Measurements from ENCODE around the gene DACT1. TPM values are rescaled to one million over a fixed set of nuclear protein-coding genes. Genes with fewer than 3 reads are reported as not detected.

Gene DACT1
- total RNA-seq, 1 donor from 2014 or later = 326 TPM

DNA sequence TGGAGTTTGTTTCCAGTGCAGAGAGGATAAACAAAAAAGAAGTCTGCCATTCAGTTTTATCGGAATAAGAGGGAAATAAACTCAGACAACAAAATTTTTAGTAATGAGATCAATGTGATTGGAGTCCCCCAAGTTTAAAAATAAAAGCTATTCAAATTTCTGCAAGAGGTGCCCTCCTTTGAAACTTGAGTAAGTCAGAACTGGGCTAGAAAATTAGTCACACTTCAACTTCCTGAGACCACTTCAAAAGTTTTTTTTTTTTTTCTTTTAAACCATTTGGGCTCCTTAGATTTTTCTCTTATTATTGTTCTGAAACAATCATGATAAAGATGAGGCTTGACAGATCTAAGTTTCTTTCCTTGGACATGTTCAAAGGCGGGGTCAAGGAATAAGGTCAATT is 3.2 kb downstream of the DACT1 start:
- H3K36me3 Mint-ChIP-seq (ENCODE audit: low read depth) = peaks cover 52% of the 10 kb centered on the region
- H3K9me3 Mint-ChIP-seq (ENCODE audit: low read depth) = no peaks in the 10 kb centered on the region
- no peaks in the 10 kb centered on the region for H3K27me3 Mint-ChIP-seq (ENCODE audit: low read depth)
- peaks cover 69% of the 10 kb centered on the region for H3K4me1 Mint-ChIP-seq (ENCODE audit: low read depth)
- peak overlapping the region; percentile 82 for H3K27ac Mint-ChIP-seq (ENCODE audit: unreplicated experiment)
- peak overlapping the region; percentile 86 for H3K4me3 Mint-ChIP-seq (ENCODE audit: unreplicated experiment)
- no peak for DNase-seq (ENCODE audit: low spot score)
- TF ChIP-seq, protein P1, sequence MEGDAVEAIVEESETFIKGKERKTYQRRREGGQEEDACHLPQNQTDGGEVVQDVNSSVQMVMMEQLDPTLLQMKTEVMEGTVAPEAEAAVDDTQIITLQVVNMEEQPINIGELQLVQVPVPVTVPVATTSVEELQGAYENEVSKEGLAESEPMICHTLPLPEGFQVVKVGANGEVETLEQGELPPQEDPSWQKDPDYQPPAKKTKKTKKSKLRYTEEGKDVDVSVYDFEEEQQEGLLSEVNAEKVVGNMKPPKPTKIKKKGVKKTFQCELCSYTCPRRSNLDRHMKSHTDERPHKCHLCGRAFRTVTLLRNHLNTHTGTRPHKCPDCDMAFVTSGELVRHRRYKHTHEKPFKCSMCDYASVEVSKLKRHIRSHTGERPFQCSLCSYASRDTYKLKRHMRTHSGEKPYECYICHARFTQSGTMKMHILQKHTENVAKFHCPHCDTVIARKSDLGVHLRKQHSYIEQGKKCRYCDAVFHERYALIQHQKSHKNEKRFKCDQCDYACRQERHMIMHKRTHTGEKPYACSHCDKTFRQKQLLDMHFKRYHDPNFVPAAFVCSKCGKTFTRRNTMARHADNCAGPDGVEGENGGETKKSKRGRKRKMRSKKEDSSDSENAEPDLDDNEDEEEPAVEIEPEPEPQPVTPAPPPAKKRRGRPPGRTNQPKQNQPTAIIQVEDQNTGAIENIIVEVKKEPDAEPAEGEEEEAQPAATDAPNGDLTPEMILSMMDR (IDR thresholded peaks at IDR 0.05) = no peak

DNA sequence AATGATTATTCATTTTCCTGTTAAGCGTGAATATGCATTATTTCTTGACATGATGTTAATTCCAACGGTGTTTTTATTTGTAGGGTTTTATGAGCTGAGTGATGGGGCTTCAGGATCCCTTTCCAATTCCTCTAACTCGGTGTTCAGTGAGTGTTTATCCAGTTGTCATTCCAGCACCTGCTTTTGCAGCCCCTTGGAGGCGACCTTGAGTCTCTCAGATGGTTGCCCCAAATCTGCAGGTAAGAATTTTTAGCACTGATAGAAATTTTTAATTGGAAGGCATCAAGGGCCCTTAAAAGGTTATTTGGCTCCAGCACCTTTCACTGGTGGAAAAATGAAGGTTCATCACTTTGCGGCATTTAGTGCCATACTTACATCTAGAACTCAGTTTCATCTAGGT is 3.7 kb downstream of the DACT1 start:
- Mint-ChIP-seq H3K9me3 (ENCODE audit: low read depth) (no peaks in the 10 kb centered on the region), H3K36me3 (ENCODE audit: low read depth) (peaks cover 55% of the 10 kb centered on the region), H3K27ac (ENCODE audit: unreplicated experiment) (peak overlapping the region; percentile 82), H3K4me3 (ENCODE audit: unreplicated experiment) (peak overlapping the region; percentile 86), H3K27me3 (ENCODE audit: low read depth) (no peaks in the 10 kb centered on the region), H3K4me1 (ENCODE audit: low read depth) (peaks cover 66% of the 10 kb centered on the region)
- TF ChIP-seq, protein P1 (IDR thresholded peaks at IDR 0.05) = peak; percentile 56
- DNase-seq (ENCODE audit: low spot score) = no peak

DNA sequence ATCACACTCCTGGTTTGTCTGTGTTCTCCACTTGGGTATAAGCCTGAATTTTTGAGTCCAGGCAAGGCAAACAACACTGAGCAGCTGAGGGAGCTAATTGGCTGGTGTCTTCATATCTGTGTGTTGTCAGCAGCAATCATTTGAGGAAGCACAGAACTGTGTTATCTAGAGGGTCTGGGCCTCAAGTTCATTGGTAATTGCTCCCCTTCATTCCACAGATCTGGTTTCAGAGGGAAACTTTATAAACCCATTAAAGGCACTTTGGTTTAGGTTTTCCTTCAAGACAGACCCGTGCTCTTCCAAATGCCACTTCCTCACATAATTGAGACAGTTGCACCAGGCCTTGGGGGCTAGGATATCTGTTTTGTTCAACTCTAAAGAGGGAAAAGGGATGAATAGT is 5.6 kb downstream of the DACT1 start:
- TF ChIP-seq, protein P1 (IDR thresholded peaks at IDR 0.05) = no peak
- Mint-ChIP-seq H3K27me3 (ENCODE audit: low read depth) (no peaks in the 10 kb centered on the region), H3K4me3 (ENCODE audit: unreplicated experiment) (peak overlapping the region; percentile 10), H3K4me1 (ENCODE audit: low read depth) (peaks cover 70% of the 10 kb centered on the region), H3K36me3 (ENCODE audit: low read depth) (peaks cover 70% of the 10 kb centered on the region), H3K27ac (ENCODE audit: unreplicated experiment) (peak overlapping the region; percentile 52), H3K9me3 (ENCODE audit: low read depth) (no peaks in the 10 kb centered on the region)
- no peak for DNase-seq (ENCODE audit: low spot score)

DNA sequence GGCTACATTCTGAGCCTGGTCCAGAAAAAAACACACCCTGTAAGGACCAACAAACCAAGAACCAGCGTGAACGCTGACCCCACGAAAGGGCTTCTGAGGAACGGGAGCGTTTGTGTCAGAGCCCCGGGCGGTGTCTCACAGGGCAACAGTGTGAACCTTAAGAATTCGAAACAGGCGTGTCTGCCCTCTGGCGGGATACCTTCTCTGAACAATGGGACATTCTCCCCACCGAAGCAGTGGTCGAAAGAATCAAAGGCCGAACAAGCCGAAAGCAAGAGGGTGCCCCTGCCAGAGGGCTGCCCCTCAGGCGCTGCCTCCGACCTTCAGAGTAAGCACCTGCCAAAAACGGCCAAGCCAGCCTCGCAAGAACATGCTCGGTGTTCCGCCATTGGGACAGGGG is 7.9 kb downstream of the DACT1 start:
- H3K4me1 Mint-ChIP-seq (ENCODE audit: low read depth) = peaks cover 63% of the 10 kb centered on the region
- peak overlapping the region; percentile 17 for H3K27ac Mint-ChIP-seq (ENCODE audit: unreplicated experiment)
- H3K36me3 Mint-ChIP-seq (ENCODE audit: low read depth) = peaks cover 65% of the 10 kb centered on the region
- no peak for DNase-seq (ENCODE audit: low spot score)
- TF ChIP-seq, protein P1 (IDR thresholded peaks at IDR 0.05) = no peak
- no peaks in the 10 kb centered on the region for H3K9me3 Mint-ChIP-seq (ENCODE audit: low read depth)
- H3K4me3 Mint-ChIP-seq (ENCODE audit: unreplicated experiment) = no peak overlapping the region
- no peaks in the 10 kb centered on the region for H3K27me3 Mint-ChIP-seq (ENCODE audit: low read depth)

DNA sequence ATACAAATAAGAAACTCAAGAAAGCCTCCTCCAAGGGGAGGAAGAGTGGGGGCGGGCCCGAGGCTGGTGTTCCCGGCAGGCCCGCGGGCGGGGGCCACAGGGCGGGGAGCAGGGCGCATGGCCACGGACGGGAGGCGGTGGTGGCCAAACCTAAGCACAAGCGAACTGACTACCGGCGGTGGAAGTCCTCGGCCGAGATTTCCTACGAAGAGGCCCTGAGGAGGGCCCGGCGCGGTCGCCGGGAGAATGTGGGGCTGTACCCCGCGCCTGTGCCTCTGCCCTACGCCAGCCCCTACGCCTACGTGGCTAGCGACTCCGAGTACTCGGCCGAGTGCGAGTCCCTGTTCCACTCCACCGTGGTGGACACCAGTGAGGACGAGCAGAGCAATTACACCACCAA is 8.7 kb downstream of the DACT1 start:
- peak overlapping the region; percentile 27 for H3K27ac Mint-ChIP-seq (ENCODE audit: unreplicated experiment)
- no peak overlapping the region for H3K4me3 Mint-ChIP-seq (ENCODE audit: unreplicated experiment)
- no peaks in the 10 kb centered on the region for H3K27me3 Mint-ChIP-seq (ENCODE audit: low read depth)
- H3K4me1 Mint-ChIP-seq (ENCODE audit: low read depth) = peaks cover 54% of the 10 kb centered on the region
- TF ChIP-seq, protein P1 (IDR thresholded peaks at IDR 0.05) = no peak
- peaks cover 57% of the 10 kb centered on the region for H3K36me3 Mint-ChIP-seq (ENCODE audit: low read depth)
- no peaks in the 10 kb centered on the region for H3K9me3 Mint-ChIP-seq (ENCODE audit: low read depth)
- DNase-seq (ENCODE audit: low spot score) = no peak

Measured in chondrocyte (in vitro differentiated cells).